H1 (cell line): ENCODE results near the gene UTS2R. TPM values are rescaled to one million over a fixed set of nuclear protein-coding genes. Genes with fewer than 3 reads are reported as not detected.

Experiments
- polyA plus RNA-seq, 7 experiments: library from polyadenylated mRNA; depleted of rRNA in 3 of 7; stranded (reverse) in 5 of 7; unstranded in 2 of 7; fragments of >200 nt in 5 of 7; fragments of 200-250 nt in 2 of 7; gene quantifications; 1 replicate in 5 of 7; 2 replicates in 1 of 7; 4 replicates in 1 of 7; pipeline versions ENCODE4 v1.2.1 to v1.2.3, GENCODE V29; 2011 to 2013; ENCODE audit warnings: missing spikeins in 2 of 7, mixed read lengths in 2 of 7
- total RNA-seq: library from RNA; stranded (reverse); fragmentation: NEBNext Ultra II Directional; extraction: Animal tissue kit (Norgen Biotek cat#: 25700); gene quantifications from 2 replicates; pipeline ENCODE4 v1.2.1, GENCODE V29; 2021
- TF ChIP-seq, protein P1 (sequence below): IDR thresholded peaks from 2 replicates; pipeline ENCODE4 v1.6.1; 2012; ENCODE audit warnings: inconsistent platforms

UTS2R gene
- total and polyA plus RNA-seq, 2 of the 8 experiments (the other 6 are each of a cell fraction or from before 2014, with no cell fraction given), result 0.27 TPM; not detected in 1

DNA sequence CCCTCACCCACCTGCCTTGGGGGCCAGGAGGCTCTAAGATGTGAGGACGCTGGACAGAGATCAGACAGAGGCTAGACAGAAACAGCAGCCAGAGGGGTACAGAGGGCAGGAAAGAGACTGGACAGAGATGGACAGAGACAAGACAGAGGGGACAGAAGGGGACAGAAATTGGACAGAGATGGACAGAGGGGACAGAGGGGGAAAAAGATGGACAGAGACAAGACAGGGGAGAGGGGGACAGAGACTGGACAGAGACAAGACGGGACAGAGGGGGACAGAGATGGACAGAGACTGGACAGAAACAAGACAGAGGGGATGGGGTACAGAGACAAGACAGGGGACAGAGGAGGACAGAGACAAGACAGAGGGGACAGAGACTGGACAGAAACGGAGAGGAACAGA is 16.1 kb downstream of the UTS2R start (continued):
- TF ChIP-seq, protein P1, sequence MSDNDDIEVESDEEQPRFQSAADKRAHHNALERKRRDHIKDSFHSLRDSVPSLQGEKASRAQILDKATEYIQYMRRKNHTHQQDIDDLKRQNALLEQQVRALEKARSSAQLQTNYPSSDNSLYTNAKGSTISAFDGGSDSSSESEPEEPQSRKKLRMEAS, result no peak
